ENCODE data around the gene PTPN4.

DNA sequence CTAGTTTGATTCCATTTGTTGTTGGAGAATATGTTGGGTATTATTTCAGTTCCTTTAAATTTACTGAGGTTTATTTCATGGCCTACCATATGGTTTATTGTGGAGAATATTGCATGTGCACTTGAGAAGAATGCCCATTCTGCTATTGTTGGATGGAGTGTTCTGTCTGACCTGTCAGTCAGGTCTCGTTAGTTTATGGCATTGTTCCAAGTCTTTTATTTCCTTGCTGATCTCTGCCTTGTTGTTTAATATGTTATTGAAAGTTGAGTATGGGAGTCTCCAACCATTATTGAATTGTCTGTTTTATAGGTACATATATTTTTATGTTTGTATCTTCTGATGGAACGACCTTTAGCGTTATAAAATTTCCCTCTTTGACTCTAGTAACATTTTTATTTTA is 86.3 kb downstream of the PTPN4 start:
- TF ChIP-seq POLR2A (IDR thresholded peaks at IDR 0.05; ENCODE audit: low read length) (no peak), GATA1 (IDR thresholded peaks at IDR 0.05; ENCODE audit: low read depth, low read length) (no peak)

All from erythroblast (primary cell).